GM21723 (cell line): ENCODE results near the gene VWA2.

Source experiments
- ATAC-seq: cut with Tn5 transposase; IDR thresholded peaks from one replicate; pipeline ENCODE4 v1.9.1; 2021; ENCODE audit warnings: mild to moderate bottlenecking, moderate library complexity; ENCODE audit not compliant: unreplicated experiment

Gene VWA2

GRCh38 chr10:114337510-114338462 is 98.7 kb downstream of the VWA2 start:
- ATAC-seq = no peak

GRCh38 chr10:114340816-114341215 is 101.8 kb downstream of the VWA2 start:
- ATAC-seq = no peak
